ENCODE results near the gene APOL1. TPM values are rescaled to one million over a fixed set of nuclear protein-coding genes. Genes with fewer than 3 reads are reported as not detected.
A peak's percentile ranks its signal among the peaks of the same experiment; 100 is the strongest.
"Not testable (repeated sequence)": the region's sequence is repeated elsewhere in the genome, so short reads cannot be mapped to it uniquely, and the experiment has no call there.

Gene APOL1, protein sequence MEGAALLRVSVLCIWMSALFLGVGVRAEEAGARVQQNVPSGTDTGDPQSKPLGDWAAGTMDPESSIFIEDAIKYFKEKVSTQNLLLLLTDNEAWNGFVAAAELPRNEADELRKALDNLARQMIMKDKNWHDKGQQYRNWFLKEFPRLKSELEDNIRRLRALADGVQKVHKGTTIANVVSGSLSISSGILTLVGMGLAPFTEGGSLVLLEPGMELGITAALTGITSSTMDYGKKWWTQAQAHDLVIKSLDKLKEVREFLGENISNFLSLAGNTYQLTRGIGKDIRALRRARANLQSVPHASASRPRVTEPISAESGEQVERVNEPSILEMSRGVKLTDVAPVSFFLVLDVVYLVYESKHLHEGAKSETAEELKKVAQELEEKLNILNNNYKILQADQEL
- total RNA-seq (10 to 100 TPM in 4 of 5 experiments, 1 to 10 TPM in 1; 8.6 to 91.1 (median 18.4) TPM), polyA plus RNA-seq (10 to 100 TPM in 1 of 2 donors, 1 to 10 TPM in 1; 6.2 to 14.9 TPM), total RNA-seq (11.8 reads per million, percentile 39 among the genes with 10 or more reads in this experiment)

DNA sequence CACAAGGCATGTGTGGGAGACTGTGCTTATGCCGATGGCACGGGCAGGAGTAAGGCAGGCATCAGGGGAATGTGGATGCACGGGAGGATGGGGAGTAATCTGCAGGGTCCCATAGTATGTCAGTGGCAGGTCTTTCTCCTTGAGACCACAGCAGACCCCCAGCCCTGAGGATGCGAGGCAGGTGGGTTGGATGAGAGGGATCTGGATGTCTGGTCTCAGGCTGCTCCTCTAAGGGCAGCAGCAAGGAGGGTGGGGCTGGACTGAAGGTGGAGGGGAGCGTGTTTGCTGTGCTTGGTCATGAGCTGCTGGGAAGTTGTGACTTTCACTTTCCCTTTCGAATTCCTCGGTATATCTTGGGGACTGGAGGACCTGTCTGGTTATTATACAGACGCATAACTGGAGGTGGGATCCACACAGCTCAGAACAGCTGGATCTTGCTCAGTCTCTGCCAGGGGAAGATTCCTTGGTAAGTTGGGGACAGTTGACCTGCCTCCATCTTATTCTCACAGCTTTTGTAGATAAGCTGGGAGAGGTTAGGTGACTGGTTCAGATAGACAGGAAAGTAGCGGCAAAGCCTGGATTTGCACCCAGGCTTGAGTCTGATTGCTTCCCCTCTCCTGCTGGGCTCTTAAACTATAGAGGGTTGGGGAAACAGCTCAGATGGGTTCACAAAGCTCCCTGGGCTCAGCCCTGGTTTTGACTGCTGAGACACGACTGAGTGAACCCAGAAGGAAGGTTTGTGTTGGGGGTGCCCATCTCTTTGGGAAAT is at the start of gene APOL1:
Gene APOL1, plus strand, starts transcription at position 380 of the 769 bp plus-strand sequence. CDS start 1,823 bp downstream, outside the sequence.
- CTCF ChIA-PET: interaction anchor here (0.5 to 1.9 kb wide), 3 partner anchors 14 to 226 kb away, joined by 4 to 11 read pairs (median 8); partner anchors contain the start of gene APOL2
- intact Hi-C loops (cut with micrococcal nuclease): loop anchor here (1.0 kb wide), 1 partner anchor 14 kb away; the partner anchor contains the start of gene APOL2 (in 2 of the 2)
- Histone ChIP-seq H3K9me3 (ENCODE audit: control insufficient read depth in 2 of 3, low read length in 3 of 3) (no peaks in the 10 kb centered on the region), H3K27ac (ENCODE audit: low read depth, low read length) (peak within 1 kb of the TSS; percentile 73), H3K4me3 (ENCODE audit: low read length) (peak within 1 kb of the TSS; percentile 92), H3K4me1 (ENCODE audit: control insufficient read depth in 2 of 2, insufficient read depth in 2 of 2, low read length in 2 of 2) (peaks cover 11 to 24% of the 10 kb centered on the region in 2 donors), H3K27me3 (ENCODE audit: control insufficient read depth in 2 of 2, insufficient read depth in 2 of 2, low read length in 2 of 2) (no peaks in the 10 kb centered on the region), H3K36me3 (ENCODE audit: control insufficient read depth in 2 of 3, insufficient read depth in 3 of 3, low read length in 3 of 3) (peaks cover 0 to 13% (median 0%) of the 10 kb centered on the region in 3 experiments)
- Mint-ChIP-seq H3K36me3 (peaks cover 10 to 21% (median 18%) of the 10 kb centered on the region in 5 donors), H3K9me3 (peaks cover 0 to 12% (median 3%) of the 10 kb centered on the region in 11 donors), H3K27me3 (no peaks in the 10 kb centered on the region), H3K4me3 (peak within 1 kb of the TSS; percentile 85 to 99 (median 96)), H3K27ac (peak within 1 kb of the TSS; percentile 87 to 98 (median 93)), H3K4me1 (peaks cover 31 to 56% (median 45%) of the 10 kb centered on the region in 7 donors)
- DNase-seq: peak in 8 of 9 donors; percentile 47 to 67 (median 55)
- POLR2A ChIA-PET: interaction anchor here (0.9 to 3.5 kb wide), 4 partner anchors 13 to 234 kb away, joined by 3 to 24 read pairs (median 3); partner anchors contain the start of genes APOL2 and APOL3
- peak; percentile 94 for ATAC-seq

DNA sequence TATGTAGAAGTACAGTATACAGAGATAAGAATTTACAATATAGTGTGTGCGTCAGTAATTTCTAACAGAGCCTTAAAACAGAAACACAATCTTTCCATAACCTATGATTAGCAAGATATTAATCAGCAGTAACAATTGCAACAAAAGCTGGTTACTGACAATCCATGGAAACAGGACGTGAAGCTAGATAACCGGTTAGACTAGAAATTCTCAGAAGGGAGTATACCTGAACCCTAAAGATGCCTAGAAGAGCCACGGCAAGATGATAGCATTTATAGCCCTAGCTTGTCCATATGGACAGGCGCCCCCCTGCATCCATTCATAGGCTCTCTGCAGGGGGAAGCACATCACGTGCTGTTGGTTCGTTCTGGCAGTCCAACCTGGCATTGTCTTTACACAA is 49.5 kb upstream of the APOL1 start:
- intact Hi-C loops (cut with micrococcal nuclease); H3K4me3 Mint-ChIP-seq; ATAC-seq; H3K27me3 ChIP-seq (ENCODE audit: control insufficient read depth in 2 of 2, insufficient read depth in 2 of 2, low read length in 2 of 2); H3K27ac Mint-ChIP-seq; H3K9me3 ChIP-seq (ENCODE audit: control insufficient read depth in 2 of 3, low read length in 3 of 3); H3K36me3 Mint-ChIP-seq; H3K4me1 ChIP-seq (ENCODE audit: control insufficient read depth in 2 of 2, insufficient read depth in 2 of 2, low read length in 2 of 2); H3K36me3 ChIP-seq (ENCODE audit: control insufficient read depth in 2 of 3, insufficient read depth in 3 of 3, low read length in 3 of 3); POLR2A ChIA-PET; DNase-seq; H3K9me3 Mint-ChIP-seq; CTCF ChIA-PET; H3K27ac ChIP-seq (ENCODE audit: low read depth, low read length); H3K4me3 ChIP-seq (ENCODE audit: low read length): not testable (repeated sequence)
- H3K4me1 Mint-ChIP-seq: peaks cover 0 to 13% (median 0%) of the 10 kb centered on the region in 7 donors
- H3K27me3 Mint-ChIP-seq: peaks cover 0 to 24% (median 2%) of the 10 kb centered on the region in 5 donors

DNA sequence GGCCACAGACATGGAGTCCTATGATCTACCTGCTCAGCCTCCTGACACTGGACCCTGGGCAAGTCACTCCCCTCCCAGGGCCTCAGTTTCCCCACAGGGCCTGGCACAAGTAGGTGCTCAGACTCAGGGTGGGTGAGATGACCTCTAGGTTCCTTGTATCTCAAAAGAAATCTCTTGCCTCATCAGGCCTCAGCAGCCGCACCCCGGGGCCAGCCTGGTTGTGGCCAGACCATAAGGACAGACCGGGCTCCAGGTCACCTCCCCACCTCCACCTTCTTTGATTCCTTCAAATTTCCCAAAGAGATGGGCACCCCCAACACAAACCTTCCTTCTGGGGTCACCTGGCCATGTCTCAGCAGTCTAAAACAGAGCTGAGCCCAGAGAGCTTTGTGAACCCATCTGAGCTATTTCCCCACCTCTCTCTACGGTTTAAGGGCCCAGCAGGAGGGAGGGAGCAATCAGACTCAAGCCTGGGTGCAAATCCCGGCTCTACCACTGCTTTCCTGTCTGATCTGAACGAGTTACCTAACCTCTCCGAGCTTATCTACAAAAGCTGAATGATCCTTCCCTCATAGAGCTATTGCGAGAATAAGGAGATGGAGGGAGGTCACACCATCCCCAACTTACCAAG is 48.8 kb upstream of the APOL1 start:
- Histone ChIP-seq H3K4me1 (ENCODE audit: control insufficient read depth in 2 of 2, insufficient read depth in 2 of 2, low read length in 2 of 2) (no peaks in the 10 kb centered on the region), H3K4me3 (ENCODE audit: low read length) (no peak overlapping the region), H3K27ac (ENCODE audit: low read depth, low read length) (no peak overlapping the region), H3K9me3 (ENCODE audit: control insufficient read depth in 2 of 3, low read length in 3 of 3) (no peaks in the 10 kb centered on the region), H3K27me3 (ENCODE audit: control insufficient read depth in 2 of 2, insufficient read depth in 2 of 2, low read length in 2 of 2) (no peaks in the 10 kb centered on the region), H3K36me3 (ENCODE audit: control insufficient read depth in 2 of 3, insufficient read depth in 3 of 3, low read length in 3 of 3) (no peaks in the 10 kb centered on the region)
- Mint-ChIP-seq H3K36me3 (peaks cover 0 to 3% (median 2%) of the 10 kb centered on the region in 5 donors), H3K27ac (no peak overlapping the region), H3K27me3 (peaks cover 2 to 27% (median 9%) of the 10 kb centered on the region in 5 donors), H3K4me1 (peaks cover 0 to 12% (median 0%) of the 10 kb centered on the region in 7 donors), H3K9me3 (peaks cover 0 to 6% (median 2%) of the 10 kb centered on the region in 11 donors), H3K4me3 (peak overlapping the region in 4 of 10 donors; percentile 18 to 64 (median 46))
- ChIA-PET CTCF (no interaction called here), POLR2A (no interaction called here)
- no peak for DNase-seq
- ATAC-seq: no peak
- intact Hi-C loops (cut with micrococcal nuclease): no loop called here

DNA sequence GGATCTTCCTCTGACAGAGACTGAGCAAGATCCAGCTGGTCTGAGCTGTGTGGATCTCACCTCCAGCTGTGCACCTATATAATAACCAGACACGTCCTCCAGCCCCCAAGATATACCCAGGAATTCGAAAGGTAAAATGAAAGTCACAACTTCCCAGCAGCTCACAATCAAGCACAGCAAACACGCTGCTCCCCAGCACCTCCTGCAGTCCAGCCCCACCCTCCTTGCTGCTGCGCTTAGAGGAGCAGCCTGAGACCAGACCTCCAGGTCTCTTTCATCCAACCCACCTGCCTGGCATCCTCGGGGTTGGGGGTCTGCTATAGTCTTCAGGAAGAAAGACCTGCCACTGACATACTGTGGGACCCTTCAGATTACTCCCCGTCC is 48.3 kb upstream of the APOL1 start:
- CTCF ChIA-PET: no interaction called here

DNA sequence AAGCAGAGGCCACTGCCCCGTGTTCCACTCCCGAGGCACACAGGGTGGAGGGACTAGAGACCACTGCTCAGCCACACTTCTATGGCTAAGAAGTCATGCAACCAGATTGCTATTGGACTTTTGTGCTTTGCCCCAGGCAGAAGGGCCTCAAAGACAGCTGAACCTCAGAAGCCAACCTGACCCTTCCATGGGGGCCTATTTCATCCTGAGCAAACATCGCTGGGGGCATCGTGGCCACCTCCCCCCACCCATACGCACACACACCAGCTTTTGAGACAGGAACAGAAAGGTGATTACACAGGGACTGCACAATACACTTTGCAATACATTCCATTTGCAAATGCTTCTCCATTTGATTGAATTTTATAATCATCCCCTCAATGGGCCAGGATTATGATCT is 47.4 kb upstream of the APOL1 start:
- H3K27ac ChIP-seq (ENCODE audit: low read depth, low read length); H3K9me3 ChIP-seq (ENCODE audit: control insufficient read depth in 2 of 3, low read length in 3 of 3); H3K27ac Mint-ChIP-seq; H3K4me3 Mint-ChIP-seq; H3K4me3 ChIP-seq (ENCODE audit: low read length); H3K36me3 ChIP-seq (ENCODE audit: control insufficient read depth in 2 of 3, insufficient read depth in 3 of 3, low read length in 3 of 3); CTCF ChIA-PET; H3K4me1 ChIP-seq (ENCODE audit: control insufficient read depth in 2 of 2, insufficient read depth in 2 of 2, low read length in 2 of 2); H3K36me3 Mint-ChIP-seq; POLR2A ChIA-PET; ATAC-seq; H3K27me3 ChIP-seq (ENCODE audit: control insufficient read depth in 2 of 2, insufficient read depth in 2 of 2, low read length in 2 of 2); intact Hi-C loops (cut with micrococcal nuclease); DNase-seq: not testable (repeated sequence)
- H3K9me3 Mint-ChIP-seq: peaks cover 0 to 16% (median 7%) of the 10 kb centered on the region in 11 donors
- peaks cover 0 to 15% (median 2%) of the 10 kb centered on the region in 7 donors for H3K4me1 Mint-ChIP-seq
- peaks cover 12 to 22% (median 17%) of the 10 kb centered on the region in 5 donors for H3K27me3 Mint-ChIP-seq

More for the DNA sequence above, 48.3 kb upstream of the APOL1 start:
- H3K9me3 ChIP-seq (ENCODE audit: control insufficient read depth in 2 of 3, low read length in 3 of 3): no peaks in the 10 kb centered on the region
- intact Hi-C loops (cut with micrococcal nuclease): no loop called here
- POLR2A ChIA-PET: no interaction called here
- peaks cover 0 to 11% (median 6%) of the 10 kb centered on the region in 11 donors for H3K9me3 Mint-ChIP-seq
- H3K4me3 ChIP-seq (ENCODE audit: low read length): no peak overlapping the region
- H3K4me1 Mint-ChIP-seq: peaks cover 0 to 12% (median 0%) of the 10 kb centered on the region in 7 donors
- H3K36me3 Mint-ChIP-seq: peaks cover 0 to 5% (median 3%) of the 10 kb centered on the region in 5 donors
- peak overlapping the region in 4 of 10 donors; percentile 3 to 64 (median 46) for H3K4me3 Mint-ChIP-seq
- ATAC-seq (no peak), DNase-seq (no peak)
- no peak overlapping the region for H3K27ac Mint-ChIP-seq
- H3K27me3 Mint-ChIP-seq: peaks cover 6 to 27% (median 13%) of the 10 kb centered on the region in 5 donors
- no peak overlapping the region for H3K27ac ChIP-seq (ENCODE audit: low read depth, low read length)
- H3K4me1 ChIP-seq (ENCODE audit: control insufficient read depth in 2 of 2, insufficient read depth in 2 of 2, low read length in 2 of 2): no peaks in the 10 kb centered on the region
- H3K27me3 ChIP-seq (ENCODE audit: control insufficient read depth in 2 of 2, insufficient read depth in 2 of 2, low read length in 2 of 2): no peaks in the 10 kb centered on the region
- no peaks in the 10 kb centered on the region for H3K36me3 ChIP-seq (ENCODE audit: control insufficient read depth in 2 of 3, insufficient read depth in 3 of 3, low read length in 3 of 3)

DNA sequence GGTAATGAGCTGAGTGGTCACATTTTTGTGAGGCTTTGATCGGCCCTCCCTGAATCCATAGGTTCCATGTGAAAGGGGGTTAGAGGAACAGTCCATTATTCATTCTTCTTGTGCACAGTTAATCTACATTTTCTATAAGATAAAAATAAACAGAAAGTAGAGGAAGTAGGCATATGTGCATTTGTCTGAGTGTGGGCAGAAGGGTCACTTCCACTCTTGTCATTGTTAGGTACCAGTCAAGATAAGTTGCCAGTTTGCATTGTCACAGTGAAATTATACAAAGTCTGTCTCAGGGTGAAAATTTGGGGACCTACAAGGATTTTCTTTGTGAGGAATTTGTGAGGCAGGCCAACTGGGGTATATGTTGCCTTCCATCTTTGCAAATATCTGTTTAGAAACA is 46.7 kb upstream of the APOL1 start:
- no peaks in the 10 kb centered on the region for H3K36me3 ChIP-seq (ENCODE audit: control insufficient read depth in 2 of 3, insufficient read depth in 3 of 3, low read length in 3 of 3)
- ATAC-seq (no peak), DNase-seq (no peak)
- H3K36me3 Mint-ChIP-seq: peaks cover 0 to 6% (median 4%) of the 10 kb centered on the region in 5 donors
- ChIA-PET POLR2A (no interaction called here), CTCF (no interaction called here)
- peaks cover 13 to 26% (median 22%) of the 10 kb centered on the region in 5 donors for H3K27me3 Mint-ChIP-seq
- H3K27me3 ChIP-seq (ENCODE audit: control insufficient read depth in 2 of 2, insufficient read depth in 2 of 2, low read length in 2 of 2): no peaks in the 10 kb centered on the region
- H3K4me3 Mint-ChIP-seq: no peak overlapping the region
- H3K27ac Mint-ChIP-seq: no peak overlapping the region
- intact Hi-C loops (cut with micrococcal nuclease): no loop called here
- H3K9me3 ChIP-seq (ENCODE audit: control insufficient read depth in 2 of 3, low read length in 3 of 3): no peaks in the 10 kb centered on the region
- H3K4me1 Mint-ChIP-seq: peaks cover 4 to 18% (median 7%) of the 10 kb centered on the region in 7 donors
- H3K9me3 Mint-ChIP-seq: peaks cover 0 to 16% (median 7%) of the 10 kb centered on the region in 11 donors
- H3K27ac ChIP-seq (ENCODE audit: low read depth, low read length): no peak overlapping the region
- no peak overlapping the region for H3K4me3 ChIP-seq (ENCODE audit: low read length)
- H3K4me1 ChIP-seq (ENCODE audit: control insufficient read depth in 2 of 2, insufficient read depth in 2 of 2, low read length in 2 of 2): no peaks in the 10 kb centered on the region

Data from naive thymus-derived CD4-positive, alpha-beta T cell (primary cell).